HEK293 (cell line): ENCODE results near the gene BEND3.

Experiments
- CTCF ChIA-PET: fragments of 350-600 bp; formaldehyde crosslinking; extraction: SDS; loops from one replicate; lab custom pipeline; 2021; ENCODE audit warnings: antibody characterized with exemption; lab: Yijun Ruan, JAX
- POLR2A ChIA-PET: fragments of 300-600 bp; formaldehyde crosslinking; extraction: SDS; loops from one replicate; lab custom pipeline; 2020; ENCODE audit warnings: antibody characterized with exemption, inconsistent platforms; lab: Yijun Ruan, JAX
- H3K27ac ChIP-seq: fragments of 200-500 bp; sonication (Bioruptor generic); 2 replicates; pipeline ENCODE4 v1.5.1; 2014; ENCODE audit warnings: low read depth, low read length, control low read depth, inconsistent platforms; ENCODE audit errors: extremely low read depth
- H3K36me3 ChIP-seq, 2 experiments: fragments of 200-500 bp in 1 of 2; sonication (Bioruptor generic) in 1 of 2; 1 replicate in 1 of 2; 2 replicates in 1 of 2; pipeline ENCODE4 v1.5.1; 2014 to 2017; ENCODE audit warnings: inconsistent platforms in 2 of 2, low read length in 2 of 2; ENCODE audit not compliant: control insufficient read depth in 2 of 2, insufficient read depth in 1 of 2
- H3K4me1 ChIP-seq: fragments of 200-500 bp; sonication (Bioruptor generic); 2 replicates; pipeline ENCODE4 v1.5.1; 2014; ENCODE audit warnings: mild to moderate bottlenecking, low read length, inconsistent platforms; ENCODE audit not compliant: control insufficient read depth, insufficient read depth
- H3K4me3 ChIP-seq: 2 replicates; pipeline ENCODE4 v1.5.1; 2011; ENCODE audit warnings: low read depth, mild to moderate bottlenecking, control low read depth, low read length, moderate library complexity
- H3K9me3 ChIP-seq: fragments of 200-500 bp; sonication (Bioruptor generic); 2 replicates; pipeline ENCODE4 v1.5.1; 2014; ENCODE audit warnings: low read depth, low read length, inconsistent platforms; ENCODE audit not compliant: control insufficient read depth, insufficient read depth
- FEZF1 ChIP-seq: fragments of 450-650 bp; formaldehyde crosslinking; IDR thresholded peaks from 2 replicates; pipeline ENCODE4 v1.5.1; 2016; ENCODE audit warnings: missing biosample characterization, missing genetic modification characterization
- KLF1 ChIP-seq: fragments of 450-650 bp; formaldehyde crosslinking; IDR thresholded peaks from 2 replicates; pipeline ENCODE4 v1.5.1; 2016; ENCODE audit warnings: missing biosample characterization, missing genetic modification characterization
- KLF16 ChIP-seq: fragments of 450-650 bp; formaldehyde crosslinking; IDR thresholded peaks from 2 replicates; pipeline ENCODE4 v1.5.1; 2017; ENCODE audit warnings: missing biosample characterization, missing genetic modification characterization
- REPIN1 ChIP-seq: fragments of 450-650 bp; formaldehyde crosslinking; IDR thresholded peaks from 2 replicates; pipeline ENCODE4 v1.5.1; 2017; ENCODE audit warnings: missing biosample characterization, missing genetic modification characterization, low read depth
- SCRT1 ChIP-seq: fragments of 450-650 bp; formaldehyde crosslinking; IDR thresholded peaks from 2 replicates; pipeline ENCODE4 v1.5.1; 2016; ENCODE audit warnings: missing biosample characterization, missing genetic modification characterization, borderline replicate concordance
- SCRT2 ChIP-seq: fragments of 450-650 bp; formaldehyde crosslinking; IDR thresholded peaks from 2 replicates; pipeline ENCODE4 v1.5.1; 2016; ENCODE audit warnings: missing biosample characterization, missing genetic modification characterization
- TCF7L2 ChIP-seq: IDR thresholded peaks from 2 replicates; pipeline ENCODE4 v1.6.1; 2011; ENCODE audit warnings: low read depth, mild to moderate bottlenecking, inconsistent platforms, low read length, moderate library complexity, borderline replicate concordance
- ZIC2 ChIP-seq: fragments of 450-650 bp; formaldehyde crosslinking; IDR thresholded peaks from 2 replicates; pipeline ENCODE4 v1.5.1; 2016; ENCODE audit warnings: missing biosample characterization, missing genetic modification characterization
- ZNF132 ChIP-seq: fragments of 450-650 bp; formaldehyde crosslinking; IDR thresholded peaks from 2 replicates; pipeline ENCODE4 v1.5.1; 2017; ENCODE audit warnings: missing biosample characterization, missing genetic modification characterization, borderline replicate concordance
- ZNF157 ChIP-seq: fragments of 450-650 bp; formaldehyde crosslinking; IDR thresholded peaks from 2 replicates; pipeline ENCODE4 v1.5.1; 2016; ENCODE audit warnings: missing biosample characterization, missing genetic modification characterization
- ZNF19 ChIP-seq: fragments of 450-650 bp; formaldehyde crosslinking; IDR thresholded peaks from 2 replicates; pipeline ENCODE4; 2016; ENCODE audit warnings: missing biosample characterization, missing genetic modification characterization, low read depth
- ZNF2 ChIP-seq: fragments of 450-650 bp; formaldehyde crosslinking; IDR thresholded peaks from 2 replicates; pipeline ENCODE4 v1.5.1; 2016; ENCODE audit warnings: missing biosample characterization, missing genetic modification characterization
- ZNF202 ChIP-seq: fragments of 450-650 bp; formaldehyde crosslinking; IDR thresholded peaks from 2 replicates; pipeline ENCODE4 v1.5.1; 2016; ENCODE audit warnings: missing biosample characterization, missing genetic modification characterization, borderline replicate concordance
- ZNF24 ChIP-seq: fragments of 450-650 bp; formaldehyde crosslinking; IDR thresholded peaks from 2 replicates; pipeline ENCODE4 v1.5.1; 2016; ENCODE audit warnings: missing biosample characterization, missing genetic modification characterization
- ZNF292 ChIP-seq: fragments of 450-650 bp; formaldehyde crosslinking; IDR thresholded peaks from 2 replicates; pipeline ENCODE4 v1.5.1; 2016; ENCODE audit warnings: low read depth, missing biosample characterization, missing genetic modification characterization, borderline replicate concordance
- ZNF341 ChIP-seq: fragments of 450-650 bp; formaldehyde crosslinking; IDR thresholded peaks from 2 replicates; pipeline ENCODE4; 2016; ENCODE audit warnings: low read depth, missing biosample characterization, missing genetic modification characterization
- ZNF416 ChIP-seq: fragments of 450-650 bp; formaldehyde crosslinking; IDR thresholded peaks from 2 replicates; pipeline ENCODE4 v1.5.1; 2016; ENCODE audit warnings: missing biosample characterization, missing genetic modification characterization
- ZNF571 ChIP-seq: fragments of 450-650 bp; formaldehyde crosslinking; IDR thresholded peaks from 2 replicates; pipeline ENCODE4 v1.5.0; 2017; ENCODE audit warnings: missing biosample characterization, missing genetic modification characterization
- ZNF585B ChIP-seq: fragments of 450-650 bp; formaldehyde crosslinking; IDR thresholded peaks from 2 replicates; pipeline ENCODE4 v1.5.1; 2016; ENCODE audit warnings: missing biosample characterization, missing genetic modification characterization
- ZNF654 ChIP-seq: fragments of 450-650 bp; formaldehyde crosslinking; IDR thresholded peaks from 2 replicates; pipeline ENCODE4 v1.5.1; 2016; ENCODE audit warnings: low read depth, missing biosample characterization, missing genetic modification characterization
- ZNF664 ChIP-seq: fragments of 450-650 bp; formaldehyde crosslinking; IDR thresholded peaks from 2 replicates; pipeline ENCODE4 v1.5.1; 2016; ENCODE audit warnings: missing biosample characterization, missing genetic modification characterization
- ZSCAN16 ChIP-seq: fragments of 450-650 bp; formaldehyde crosslinking; IDR thresholded peaks from 2 replicates; pipeline ENCODE4 v1.5.1; 2016; ENCODE audit warnings: missing biosample characterization, missing genetic modification characterization
- TF ChIP-seq, protein P1 (sequence below): fragments of 450-650 bp; formaldehyde crosslinking; IDR thresholded peaks from 2 replicates; pipeline ENCODE4 v1.5.1; 2016; ENCODE audit warnings: missing biosample characterization, missing genetic modification characterization, borderline replicate concordance
- TF ChIP-seq, protein P2 (sequence below): fragments of 450-650 bp; formaldehyde crosslinking; IDR thresholded peaks from 2 replicates; pipeline ENCODE4 v1.5.1; 2016; ENCODE audit warnings: missing biosample characterization, missing genetic modification characterization
- TF ChIP-seq, protein P3 (sequence below): fragments of 450-650 bp; formaldehyde crosslinking; IDR thresholded peaks from 2 replicates; pipeline ENCODE4 v1.5.1; 2016; ENCODE audit warnings: missing biosample characterization, missing genetic modification characterization

The BEND3 gene

DNA sequence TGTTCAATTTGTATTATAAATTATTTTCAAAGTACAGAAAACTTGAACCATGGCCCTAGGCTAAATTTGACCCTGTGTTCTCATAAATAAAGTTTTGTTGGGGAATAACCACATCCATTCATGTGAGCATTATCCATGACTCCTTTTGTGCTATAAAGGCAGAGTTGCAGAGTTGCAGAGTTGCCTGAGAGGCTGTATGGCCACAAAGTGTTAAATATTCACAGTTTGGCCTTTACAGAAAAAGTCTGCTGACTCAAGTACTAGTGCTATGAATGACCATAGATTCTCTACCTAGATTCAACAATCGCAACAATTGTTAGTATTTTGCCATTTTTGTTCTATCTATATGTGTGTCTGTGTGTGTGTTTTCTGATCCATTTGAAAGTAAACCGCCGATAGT lies 46.2 kb upstream of the BEND3 start:
- no peaks in the 10 kb centered on the region for H3K4me1 ChIP-seq
- no peak overlapping the region for H3K4me3 ChIP-seq
- ChIA-PET CTCF (no interaction called here), POLR2A (no interaction called here)
- H3K36me3 ChIP-seq = no peaks in the 10 kb centered on the region
- TF ChIP-seq ZSCAN16 (tag by site-specific recombination) (no peak), TCF7L2 (no peak), ZNF654 (no peak), ZNF19 (tag by site-specific recombination) (no peak), KLF16 (tag by site-specific recombination) (no peak), ZNF571 (no peak), ZNF664 (tag by site-specific recombination) (no peak), ZNF2 (tag by site-specific recombination) (no peak), ZNF416 (tag by site-specific recombination) (no peak), ZNF132 (tag by site-specific recombination) (no peak), ZNF585B (tag by site-specific recombination) (no peak), ZNF157 (tag by site-specific recombination) (no peak), FEZF1 (tag by site-specific recombination) (no peak), ZNF202 (tag by site-specific recombination) (no peak), ZNF341 (no peak), ZIC2 (tag by site-specific recombination) (no peak), ZNF24 (tag by site-specific recombination) (no peak)
- TF ChIP-seq, protein P1, sequence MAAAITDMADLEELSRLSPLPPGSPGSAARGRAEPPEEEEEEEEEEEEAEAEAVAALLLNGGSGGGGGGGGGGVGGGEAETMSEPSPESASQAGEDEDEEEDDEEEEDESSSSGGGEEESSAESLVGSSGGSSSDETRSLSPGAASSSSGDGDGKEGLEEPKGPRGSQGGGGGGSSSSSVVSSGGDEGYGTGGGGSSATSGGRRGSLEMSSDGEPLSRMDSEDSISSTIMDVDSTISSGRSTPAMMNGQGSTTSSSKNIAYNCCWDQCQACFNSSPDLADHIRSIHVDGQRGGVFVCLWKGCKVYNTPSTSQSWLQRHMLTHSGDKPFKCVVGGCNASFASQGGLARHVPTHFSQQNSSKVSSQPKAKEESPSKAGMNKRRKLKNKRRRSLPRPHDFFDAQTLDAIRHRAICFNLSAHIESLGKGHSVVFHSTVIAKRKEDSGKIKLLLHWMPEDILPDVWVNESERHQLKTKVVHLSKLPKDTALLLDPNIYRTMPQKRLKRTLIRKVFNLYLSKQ (tag by site-specific recombination) = no peak
- TF ChIP-seq, protein P2, sequence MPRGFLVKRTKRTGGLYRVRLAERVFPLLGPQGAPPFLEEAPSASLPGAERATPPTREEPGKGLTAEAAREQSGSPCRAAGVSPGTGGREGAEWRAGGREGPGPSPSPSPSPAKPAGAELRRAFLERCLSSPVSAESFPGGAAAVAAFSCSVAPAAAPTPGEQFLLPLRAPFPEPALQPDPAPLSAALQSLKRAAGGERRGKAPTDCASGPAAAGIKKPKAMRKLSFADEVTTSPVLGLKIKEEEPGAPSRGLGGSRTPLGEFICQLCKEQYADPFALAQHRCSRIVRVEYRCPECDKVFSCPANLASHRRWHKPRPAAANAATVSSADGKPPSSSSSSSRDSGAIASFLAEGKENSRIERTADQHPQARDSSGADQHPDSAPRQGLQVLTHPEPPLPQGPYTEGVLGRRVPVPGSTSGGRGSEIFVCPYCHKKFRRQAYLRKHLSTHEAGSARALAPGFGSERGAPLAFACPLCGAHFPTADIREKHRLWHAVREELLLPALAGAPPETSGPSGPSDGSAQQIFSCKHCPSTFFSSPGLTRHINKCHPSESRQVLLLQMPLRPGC (tag by site-specific recombination) = no peak
- TF ChIP-seq, protein P3, sequence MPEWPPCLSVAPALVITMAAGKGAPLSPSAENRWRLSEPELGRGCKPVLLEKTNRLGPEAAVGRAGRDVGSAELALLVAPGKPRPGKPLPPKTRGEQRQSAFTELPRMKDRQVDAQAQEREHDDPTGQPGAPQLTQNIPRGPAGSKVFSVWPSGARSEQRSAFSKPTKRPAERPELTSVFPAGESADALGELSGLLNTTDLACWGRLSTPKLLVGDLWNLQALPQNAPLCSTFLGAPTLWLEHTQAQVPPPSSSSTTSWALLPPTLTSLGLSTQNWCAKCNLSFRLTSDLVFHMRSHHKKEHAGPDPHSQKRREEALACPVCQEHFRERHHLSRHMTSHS (tag by site-specific recombination) = no peak
- H3K9me3 ChIP-seq = no peaks in the 10 kb centered on the region
- H3K27ac ChIP-seq = no peak overlapping the region

- POLR2A ChIA-PET = interaction anchor here (0.6 to 1.1 kb wide), 2 partner anchors 41 to 79 kb away, joined by 3 to 4 read pairs; no protein-coding TSS in a partner anchor
- CTCF ChIA-PET = interaction anchor here (1.1 kb wide), 1 partner anchor 25 kb away, joined by 3 read pairs; no protein-coding TSS in a partner anchor
- TF ChIP-seq SCRT1 (tag by site-specific recombination) (0 out of 2 replicates have a peak, but pooled peaks have one; percentile 38), REPIN1 (tag by site-specific recombination) (no peak), SCRT2 (tag by site-specific recombination) (peak; percentile 77), ZNF292 (tag by site-specific recombination) (no peak), KLF1 (tag by site-specific recombination) (no peak)
- Histone ChIP-seq H3K4me3 (no peak overlapping the region), H3K4me1 (peaks cover 22% of the 10 kb centered on the region), H3K9me3 (no peaks in the 10 kb centered on the region), H3K36me3 (no peaks in the 10 kb centered on the region), H3K27ac (no peak overlapping the region)
These were observed 41.3 kb upstream of the BEND3 start for GRCh38 chr6:107156617-107157016.
